SK-N-SH (cell line): Measurements from ENCODE around the gene FRMPD1. TPM values are rescaled to one million over a fixed set of nuclear protein-coding genes. Genes with fewer than 3 reads are reported as not detected.

Experiments used
- CTCF ChIA-PET: fragments of 300-600, 350-600 bp; formaldehyde crosslinking; extraction: SDS; loops from one replicate; lab custom pipeline; 2021; lab: Yijun Ruan, JAX
- POLR2A ChIA-PET: fragments of 350-600 bp; sonication (Branson Sonifier 250); formaldehyde crosslinking; extraction: SDS; loops from one replicate; lab custom pipeline; 2020; ENCODE audit warnings: antibody characterized with exemption, inconsistent platforms; lab: Yijun Ruan, JAX
- DNase-seq: peaks from one replicate; pipeline ENCODE4 v3.0.0; 2012
- H2AFZ ChIP-seq: fragments of 200-600 bp; sonication (generic); 2 replicates; pipeline ENCODE4 v1.8.1; 2016; ENCODE audit warnings: antibody characterized with exemption, mild to moderate bottlenecking, low read depth
- H3F3A ChIP-seq: fragments of 200-600 bp; sonication (generic); replicated peaks from 2 replicates; pipeline ENCODE3; 2016; ENCODE audit warnings: antibody characterized with exemption, mild to moderate bottlenecking; ENCODE audit not compliant: insufficient read depth
- H3K27ac ChIP-seq, 2 experiments: fragments of 200-500 bp in 1 of 2; fragments of 200-600 bp in 1 of 2; sonication (Bioruptor generic) in 1 of 2; sonication (generic), shearing (Covaris generic) in 1 of 2; 2 replicates each; pipeline versions ENCODE4 v1.5.1 to v1.6.1; 2014 to 2016; ENCODE audit warnings: low read depth in 2 of 2, inconsistent platforms in 1 of 2, low read length in 1 of 2, mild to moderate bottlenecking in 1 of 2, mixed read lengths in 1 of 2
- H3K27me3 ChIP-seq: fragments of 200-600 bp; sonication (generic), shearing (Covaris generic); 2 replicates; pipeline ENCODE4 v1.6.1; 2016; ENCODE audit warnings: mixed run types; ENCODE audit not compliant: insufficient read depth
- H3K36me3 ChIP-seq, 2 experiments: fragments of 200-500 bp in 1 of 2; fragments of 200-600 bp in 1 of 2; sonication (Bioruptor generic) in 1 of 2; sonication (generic) in 1 of 2; replicated peaks in 1 of 2; 2 replicates each; pipeline versions ENCODE3 to v1.5.1; 2014 to 2016; ENCODE audit warnings: low read length in 1 of 2, mild to moderate bottlenecking in 1 of 2; ENCODE audit not compliant: insufficient read depth in 2 of 2, control insufficient read depth in 1 of 2
- H3K4me1 ChIP-seq, 2 experiments: fragments of 200-500 bp in 1 of 2; fragments of 200-600 bp in 1 of 2; sonication (Bioruptor generic) in 1 of 2; sonication (generic), shearing (Covaris generic) in 1 of 2; 2 replicates each; pipeline versions ENCODE4 v1.5.1 to v1.6.1; 2014 to 2016; ENCODE audit warnings: low read depth in 1 of 2, low read length in 1 of 2, mixed run types in 1 of 2; ENCODE audit not compliant: insufficient read depth in 2 of 2, control insufficient read depth in 1 of 2
- H3K4me2 ChIP-seq: fragments of 200-600 bp; sonication (generic), shearing (Covaris generic); 2 replicates; pipeline ENCODE4 v1.6.1; 2017; ENCODE audit warnings: mixed run types
- H3K4me3 ChIP-seq, 2 experiments: fragments of 200-500 bp in 1 of 2; fragments of 200-600 bp in 1 of 2; sonication (Bioruptor generic) in 1 of 2; sonication (generic), shearing (Covaris generic) in 1 of 2; 2 replicates each; pipeline versions ENCODE4 v1.5.1 to v1.8.1; 2014 to 2016; ENCODE audit warnings: low read depth in 2 of 2, inconsistent platforms in 1 of 2, low read length in 1 of 2, mild to moderate bottlenecking in 1 of 2, mixed read lengths in 1 of 2, moderate library complexity in 1 of 2
- H3K79me2 ChIP-seq: fragments of 200-600 bp; sonication (generic); 2 replicates; pipeline ENCODE4 v1.8.1; 2017; ENCODE audit warnings: mild to moderate bottlenecking; ENCODE audit not compliant: insufficient read depth
- H3K9ac ChIP-seq: fragments of 200-600 bp; sonication (generic); 2 replicates; pipeline ENCODE4 v1.6.1; 2017; ENCODE audit warnings: mixed run types
- H3K9me2 ChIP-seq: fragments of 200-600 bp; sonication (generic); 2 replicates; pipeline ENCODE4 v1.6.1; 2017; ENCODE audit warnings: mixed run types
- H3K9me3 ChIP-seq: fragments of 200-600 bp; sonication (generic); 2 replicates; pipeline ENCODE4 v1.6.1; 2017; ENCODE audit warnings: mixed run types, mild to moderate bottlenecking, moderate library complexity
- H4K20me1 ChIP-seq: fragments of 200-600 bp; sonication (generic); 2 replicates; pipeline ENCODE4 v1.6.1; 2017; ENCODE audit warnings: mild to moderate bottlenecking, mixed run types; ENCODE audit not compliant: insufficient read depth
- CHD2 ChIP-seq: fragments of 150-350 bp; IDR thresholded peaks from 2 replicates; pipeline ENCODE4 v1.6.1; 2018; ENCODE audit warnings: low read length; ENCODE audit not compliant: partially characterized antibody
- CTCF ChIP-seq: fragments of 200-600 bp; sonication (generic); IDR thresholded peaks from 2 replicates; pipeline ENCODE4 v1.6.1; 2017; ENCODE audit warnings: antibody characterized with exemption, mild to moderate bottlenecking, moderate library complexity
- EP300 ChIP-seq, 2 experiments: IDR thresholded peaks; 2 replicates each; pipeline versions ENCODE4 v1.4.0 to v1.6.1; 2012; ENCODE audit warnings: borderline replicate concordance in 1 of 2, low read depth in 1 of 2, low read length in 1 of 2
- EZH2phosphoT487 ChIP-seq: fragments of 200-600 bp; sonication (generic); IDR thresholded peaks from 2 replicates; pipeline ENCODE4 v1.6.1; 2017; ENCODE audit warnings: low read depth, mixed run types, mild to moderate bottlenecking, antibody characterized with exemption, moderate library complexity, borderline replicate concordance
- FOSL2 ChIP-seq: IDR thresholded peaks from 2 replicates; pipeline ENCODE4 v1.4.0; 2012; ENCODE audit warnings: low read depth, mild to moderate bottlenecking, moderate library complexity, borderline replicate concordance
- IRF3 ChIP-seq: fragments of 150-350 bp; IDR thresholded peaks from 2 replicates; pipeline ENCODE4 v1.6.1; 2016; ENCODE audit warnings: mild to moderate bottlenecking, low read depth, low read length
- MAX ChIP-seq: IDR thresholded peaks from 2 replicates; pipeline ENCODE4 v1.4.0; 2012; ENCODE audit warnings: low read depth
- MXI1 ChIP-seq: IDR thresholded peaks from 2 replicates; pipeline ENCODE4 v1.6.1; 2012; ENCODE audit warnings: mild to moderate bottlenecking, low read depth, low read length, improper control_type of control experiment
- NFIC ChIP-seq: IDR thresholded peaks from 2 replicates; pipeline ENCODE4 v1.4.0; 2012; ENCODE audit warnings: borderline replicate concordance
- NRF1 ChIP-seq: IDR thresholded peaks from 2 replicates; pipeline ENCODE4 v1.6.1; 2012; ENCODE audit warnings: low read depth, mild to moderate bottlenecking, low read length
- REST ChIP-seq: IDR thresholded peaks from 2 replicates; pipeline ENCODE4 v1.6.1; 2012; ENCODE audit warnings: mild to moderate bottlenecking, low read depth, low read length, moderate library complexity
- RFX5 ChIP-seq: IDR thresholded peaks from 2 replicates; pipeline ENCODE4 v1.6.1; 2012; ENCODE audit warnings: mild to moderate bottlenecking, improper control_type of control experiment, low read length
- SMC3 ChIP-seq: IDR thresholded peaks from 2 replicates; pipeline ENCODE4 v1.6.1; 2012; ENCODE audit warnings: low read depth, low read length, improper control_type of control experiment
- TAF1 ChIP-seq: IDR thresholded peaks from 2 replicates; pipeline ENCODE4 v1.6.1; 2012; ENCODE audit warnings: low read depth, mild to moderate bottlenecking, low read length, moderate library complexity, borderline replicate concordance
- TEAD4 ChIP-seq: IDR thresholded peaks from 2 replicates; pipeline ENCODE4 v1.4.0; 2012; ENCODE audit warnings: mild to moderate bottlenecking, borderline replicate concordance; ENCODE audit not compliant: insufficient read depth
- WGBS: methylation state at CpG from one replicate; pipeline ENCODE4 v1.1.6; 2017; ENCODE audit warnings: low lambda C conversion rate; 5-methylcytosine and 5-hydroxymethylcytosine counted together
- polyA plus RNA-seq, 3 experiments: library from polyadenylated mRNA; depleted of rRNA; stranded (reverse); fragments of >200 nt; gene quantifications; 2 replicates each; pipeline ENCODE4 v1.2.3, GENCODE V29; 2012

Gene FRMPD1
- polyA plus RNA-seq, 1 of the 3 experiments (the other 2 are of a cell fraction): not detected

DNA sequence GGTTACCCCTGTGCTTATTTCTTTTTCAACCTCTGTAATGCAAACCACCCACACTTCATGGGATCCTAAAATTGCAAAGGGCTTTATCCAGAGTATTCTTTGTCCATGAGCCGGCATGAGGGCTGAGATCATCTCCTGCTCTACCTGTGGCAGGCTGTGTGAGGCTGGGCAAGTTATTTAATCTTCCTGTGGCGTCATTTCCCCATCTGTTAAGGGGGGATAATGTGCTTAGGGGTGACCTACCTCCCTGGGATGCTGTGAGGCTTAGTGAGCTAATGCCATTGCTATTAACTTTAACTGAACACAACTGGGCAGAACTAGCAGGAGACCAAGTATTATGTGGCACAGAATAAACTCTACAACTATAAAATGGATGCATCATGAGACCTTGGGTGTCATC is 17.0 kb downstream of the FRMPD1 start (continued):
- TF ChIP-seq REST (no peak), EP300 (IDR thresholded peaks at IDR 0.05; ENCODE audit: borderline replicate concordance in 1 of 2, low read depth in 1 of 2, low read length in 1 of 2) (no peak), TAF1 (no peak)
- TF ChIP-seq, all 33 proteins: peak for 0

DNA sequence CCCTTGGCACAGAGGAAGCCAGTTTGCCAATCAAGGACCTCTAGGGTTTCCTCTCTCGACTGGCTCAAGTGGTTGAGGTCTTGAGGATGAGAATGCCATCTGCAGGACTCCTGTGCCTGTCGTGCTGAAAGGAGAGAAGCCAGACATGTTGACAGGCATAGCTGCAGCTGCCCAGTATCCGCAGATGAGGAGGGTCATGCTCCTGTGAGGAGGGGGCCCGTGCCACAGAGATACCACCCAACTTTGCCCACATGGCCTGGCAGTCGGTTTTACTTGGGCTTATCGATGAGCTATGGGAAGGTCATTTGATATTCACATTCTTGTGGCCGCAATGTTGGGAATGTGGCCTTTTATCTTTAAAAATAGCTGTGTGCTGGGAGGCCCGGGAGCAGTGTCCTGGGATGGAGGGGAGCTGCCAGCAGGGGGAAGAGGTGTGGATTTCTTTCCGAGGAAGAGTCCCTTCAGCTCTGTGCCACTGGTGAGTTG is 17.4 kb downstream of the FRMPD1 start:
- TF ChIP-seq EZH2phosphoT487: no peak
- CTCF ChIA-PET: no interaction called here
- no peaks in the 10 kb centered on the region for H4K20me1 ChIP-seq
- no peak overlapping the region for H3K4me2 ChIP-seq
- no peaks in the 10 kb centered on the region for H3K36me3 ChIP-seq
- no peak overlapping the region for H3K4me3 ChIP-seq
- peaks cover 0 to 1% of the 10 kb centered on the region in 2 experiments; a peak in 1 of 4 replicates for H3K4me1 ChIP-seq
- H3K9me3 ChIP-seq: no peaks in the 10 kb centered on the region
- H3K27me3 ChIP-seq: peaks cover 16% of the 10 kb centered on the region; the same call in 1 of the 2 replicates
- no peak overlapping the region for H3K9ac ChIP-seq
- H3K79me2 ChIP-seq: no peaks in the 10 kb centered on the region
- no peak for DNase-seq
- no peak overlapping the region for H3K27ac ChIP-seq
- POLR2A ChIA-PET: no interaction called here
- H3F3A ChIP-seq: no peaks in the 10 kb centered on the region
- no peak overlapping the region for H2AFZ ChIP-seq
- WGBS: 54% methylated on average over 9 of the region's 9 CpGs
- H3K9me2 ChIP-seq: no peaks in the 10 kb centered on the region

- POLR2A ChIA-PET: no interaction called here
- WGBS: 90% methylated on average over 4 of the region's 5 CpGs
- peaks cover 16% of the 10 kb centered on the region; the same call in 1 of the 2 replicates for H3K27me3 ChIP-seq
Measured at GRCh38 chr9:37669232-37669631, 18.5 kb downstream of the FRMPD1 start.

More at GRCh38 chr9:37669232-37669631, 18.5 kb downstream of the FRMPD1 start:
- H3K27ac ChIP-seq: no peak overlapping the region
- no peaks in the 10 kb centered on the region for H3K36me3 ChIP-seq
- no peak overlapping the region for H3K4me3 ChIP-seq
- H3K4me2 ChIP-seq: no peak overlapping the region
- no peaks in the 10 kb centered on the region for H4K20me1 ChIP-seq
- H3K4me1 ChIP-seq: no peaks in the 10 kb centered on the region; a peak in 1 of 4 replicates
- CTCF ChIA-PET: no interaction called here
- no peaks in the 10 kb centered on the region for H3K79me2 ChIP-seq
- DNase-seq: no peak
- TF ChIP-seq MXI1: no peak
- TF ChIP-seq SMC3: no peak
- TF ChIP-seq IRF3: no peak
- TF ChIP-seq CHD2: no peak
- no peak for TF ChIP-seq RFX5
- TF ChIP-seq NFIC: no peak
- no peak for TF ChIP-seq FOSL2
- no peak for TF ChIP-seq TEAD4
- no peak for TF ChIP-seq EZH2phosphoT487
- no peak for TF ChIP-seq CTCF
- TF ChIP-seq MAX: no peak
- no peak for TF ChIP-seq NRF1
- TF ChIP-seq, all 33 proteins: peak for 0
- no peak overlapping the region for H3K9ac ChIP-seq
- no peaks in the 10 kb centered on the region for H3K9me3 ChIP-seq
- no peaks in the 10 kb centered on the region for H3K9me2 ChIP-seq
- no peaks in the 10 kb centered on the region for H3F3A ChIP-seq
- no peak overlapping the region for H2AFZ ChIP-seq
